B cell (primary cell): Measurements from ENCODE around the gene GET4.

Source experiments
- EZH2 ChIP-seq: IDR thresholded peaks from 2 replicates; pipeline ENCODE4 v1.6.1; 2012; ENCODE audit warnings: borderline replicate concordance, low read depth, mild to moderate bottlenecking, moderate library complexity, low read length; ENCODE audit not compliant: insufficient read depth, poor library complexity, severe bottlenecking
- TF ChIP-seq, protein P1 (sequence below): fragments of 200-600 bp; IDR thresholded peaks from one replicate; pipeline ENCODE4 v1.8.0; 2022; ENCODE audit warnings: antibody characterized with exemption, mild to moderate bottlenecking

GRCh38 chr7:934469-935163, 58.3 kb downstream of the GET4 start:
- TF ChIP-seq, protein P1, sequence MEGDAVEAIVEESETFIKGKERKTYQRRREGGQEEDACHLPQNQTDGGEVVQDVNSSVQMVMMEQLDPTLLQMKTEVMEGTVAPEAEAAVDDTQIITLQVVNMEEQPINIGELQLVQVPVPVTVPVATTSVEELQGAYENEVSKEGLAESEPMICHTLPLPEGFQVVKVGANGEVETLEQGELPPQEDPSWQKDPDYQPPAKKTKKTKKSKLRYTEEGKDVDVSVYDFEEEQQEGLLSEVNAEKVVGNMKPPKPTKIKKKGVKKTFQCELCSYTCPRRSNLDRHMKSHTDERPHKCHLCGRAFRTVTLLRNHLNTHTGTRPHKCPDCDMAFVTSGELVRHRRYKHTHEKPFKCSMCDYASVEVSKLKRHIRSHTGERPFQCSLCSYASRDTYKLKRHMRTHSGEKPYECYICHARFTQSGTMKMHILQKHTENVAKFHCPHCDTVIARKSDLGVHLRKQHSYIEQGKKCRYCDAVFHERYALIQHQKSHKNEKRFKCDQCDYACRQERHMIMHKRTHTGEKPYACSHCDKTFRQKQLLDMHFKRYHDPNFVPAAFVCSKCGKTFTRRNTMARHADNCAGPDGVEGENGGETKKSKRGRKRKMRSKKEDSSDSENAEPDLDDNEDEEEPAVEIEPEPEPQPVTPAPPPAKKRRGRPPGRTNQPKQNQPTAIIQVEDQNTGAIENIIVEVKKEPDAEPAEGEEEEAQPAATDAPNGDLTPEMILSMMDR = no peak
- TF ChIP-seq EZH2 = no peak
